Fibroblast of skin of right biceps (primary cell): ENCODE measurements around the gene CACNG7.
A peak's percentile ranks its signal among the peaks of the same experiment; 100 is the strongest.
"Not testable (repeated sequence)": the region's sequence is repeated elsewhere in the genome, so short reads cannot be mapped to it uniquely, and the experiment has no call there.

Experiments used
- DNase-seq: peaks from one replicate; pipeline ENCODE4 v3.0.0-alpha.2; 2013

CACNG7 gene

GRCh38 chr19:53906211-53907192 is 2.6 kb upstream of the CACNG7 start:
- DNase-seq = peak; percentile 19

DNA sequence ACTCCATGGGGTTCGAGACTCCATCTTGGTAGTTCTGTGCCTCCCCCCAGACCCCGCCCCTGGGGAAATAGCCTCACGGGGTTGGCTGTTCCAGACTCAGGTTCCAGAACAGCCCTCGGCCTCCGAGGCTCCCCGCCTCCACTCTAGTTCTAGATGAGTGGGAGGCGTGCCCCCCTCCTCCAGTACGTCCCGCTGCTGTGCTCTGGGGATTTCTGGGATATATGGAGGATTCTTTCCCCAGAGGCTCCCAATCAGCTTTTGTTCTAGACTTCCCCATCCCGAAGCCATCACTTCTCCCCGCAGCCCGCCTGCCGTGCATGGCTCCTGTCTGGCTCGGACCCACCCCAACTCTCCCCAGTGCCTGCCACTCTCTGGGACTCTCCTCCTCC is 1.9 kb upstream of the CACNG7 start:
- no peak for DNase-seq

GRCh38 chr19:53907690-53908089 is 1.4 kb upstream of the CACNG7 start:
- DNase-seq = no peak

DNA sequence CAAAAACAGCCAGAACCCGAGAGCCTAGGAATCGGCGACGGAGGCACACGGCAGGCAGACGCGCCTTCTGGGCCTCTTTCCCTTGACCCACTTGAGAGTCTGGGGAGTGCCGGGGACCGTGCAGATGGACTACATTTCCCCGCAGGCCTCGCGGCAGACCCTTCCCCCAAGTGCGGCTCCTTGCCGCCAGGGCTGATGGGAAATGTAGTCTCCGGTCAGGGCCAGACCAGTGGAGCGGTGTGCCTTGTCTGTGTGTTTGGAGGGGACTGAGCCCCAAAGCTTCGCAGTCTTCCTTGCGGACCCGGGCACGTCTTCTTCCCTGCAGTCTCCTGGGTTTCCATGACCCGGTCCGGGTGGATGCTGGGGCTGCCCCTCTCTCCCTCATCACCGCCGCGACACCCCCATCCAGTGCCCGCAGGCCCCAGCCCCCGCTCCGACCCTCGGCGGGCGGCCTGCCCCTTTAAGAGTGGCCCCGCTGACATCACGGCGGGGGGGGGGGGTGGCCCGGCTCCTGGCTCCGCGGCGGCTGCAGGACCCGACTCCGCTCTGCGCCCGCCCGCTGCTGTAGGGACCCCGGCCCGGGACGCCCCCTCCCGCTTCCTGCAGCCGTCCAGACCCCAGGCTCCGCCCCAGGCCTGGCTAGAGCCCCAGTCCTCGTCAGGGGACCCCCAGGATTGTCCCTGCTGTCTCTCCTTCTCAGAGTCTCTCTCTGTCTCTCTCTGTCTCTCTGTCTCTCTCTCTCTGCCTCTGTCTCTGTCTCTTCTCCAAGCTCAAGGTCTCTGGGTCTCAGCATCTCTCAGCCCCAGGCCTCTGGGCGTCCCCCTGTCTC is 758 bp upstream of the CACNG7 start:
- DNase-seq = peak; percentile 65

DNA sequence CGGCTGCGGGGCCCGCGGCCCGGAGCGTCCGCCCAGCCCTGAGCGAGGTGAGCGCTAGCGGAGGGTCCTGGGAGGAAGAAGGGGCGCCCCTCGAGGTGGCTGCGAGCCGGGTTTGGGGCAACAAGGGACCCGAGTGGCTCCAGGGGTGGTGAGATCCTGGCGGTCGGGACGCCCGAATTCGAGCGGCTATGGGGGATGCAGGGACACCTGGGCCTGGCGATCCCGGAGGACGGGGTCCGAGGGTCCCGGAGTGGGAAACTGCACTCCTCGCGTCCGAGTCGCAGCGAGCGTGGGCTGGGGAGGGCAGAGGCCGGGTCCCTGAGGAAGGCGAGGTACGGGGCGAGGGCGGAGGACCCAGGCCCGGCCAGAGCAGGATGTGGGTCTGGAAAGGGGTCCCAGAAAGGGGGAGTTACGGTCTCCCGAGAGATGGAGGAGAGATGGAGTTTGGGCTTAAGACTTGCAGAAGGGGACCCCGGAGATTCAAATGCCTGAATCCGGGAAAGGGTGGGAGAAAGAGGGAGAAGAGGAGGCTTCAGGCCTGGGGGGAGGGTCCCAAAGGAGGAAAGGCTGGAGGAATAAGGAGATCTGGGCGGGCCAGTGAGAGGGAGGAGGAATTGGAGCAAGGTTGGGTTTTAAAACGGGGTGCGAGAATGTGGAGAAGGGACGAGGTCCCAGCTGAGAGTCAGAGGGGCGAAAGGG is 542 bp downstream of the CACNG7 start:
- DNase-seq = no peak

GRCh38 chr19:53910170-53910518 is 1.1 kb downstream of the CACNG7 start:
- DNase-seq = no peak

DNA sequence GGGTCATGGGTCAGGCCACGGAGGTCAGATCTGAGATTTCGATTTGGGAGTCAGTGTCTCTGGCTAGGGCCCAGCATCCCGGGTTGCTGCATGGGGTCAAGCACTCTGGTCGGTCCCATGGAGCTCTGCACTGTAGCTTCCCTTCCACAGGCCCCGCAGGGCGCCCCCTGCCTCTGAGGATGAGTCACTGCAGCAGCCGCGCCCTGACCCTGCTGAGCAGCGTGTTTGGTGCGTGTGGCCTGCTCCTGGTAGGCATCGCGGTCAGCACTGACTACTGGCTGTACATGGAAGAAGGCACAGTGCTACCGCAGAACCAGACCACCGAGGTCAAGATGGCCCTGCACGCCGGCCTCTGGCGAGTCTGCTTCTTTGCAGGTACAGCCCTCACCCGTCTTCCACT is 3.6 kb downstream of the CACNG7 start:
- DNase-seq = no peak

DNA sequence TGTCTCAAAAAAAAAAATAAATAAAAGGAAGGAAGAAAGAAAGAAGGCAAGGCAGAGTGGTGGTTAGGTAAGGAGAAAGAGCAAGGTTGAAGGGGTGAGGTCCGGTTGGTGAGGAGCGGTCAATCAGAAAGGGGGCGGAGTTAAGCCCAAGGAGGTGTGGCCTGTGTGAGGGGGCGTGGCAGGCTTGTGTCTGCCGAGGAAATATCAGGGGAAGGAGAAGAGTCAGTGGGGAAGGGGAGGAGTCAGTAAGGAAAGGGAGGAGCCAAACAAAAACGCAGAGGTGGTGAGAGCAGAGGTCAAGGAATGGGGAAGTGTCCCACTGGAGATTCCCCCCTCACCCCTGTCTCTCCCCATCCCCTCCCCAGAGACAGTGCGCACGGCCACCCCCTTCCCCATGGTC is 5.9 kb downstream of the CACNG7 start:
- DNase-seq = no peak

DNA sequence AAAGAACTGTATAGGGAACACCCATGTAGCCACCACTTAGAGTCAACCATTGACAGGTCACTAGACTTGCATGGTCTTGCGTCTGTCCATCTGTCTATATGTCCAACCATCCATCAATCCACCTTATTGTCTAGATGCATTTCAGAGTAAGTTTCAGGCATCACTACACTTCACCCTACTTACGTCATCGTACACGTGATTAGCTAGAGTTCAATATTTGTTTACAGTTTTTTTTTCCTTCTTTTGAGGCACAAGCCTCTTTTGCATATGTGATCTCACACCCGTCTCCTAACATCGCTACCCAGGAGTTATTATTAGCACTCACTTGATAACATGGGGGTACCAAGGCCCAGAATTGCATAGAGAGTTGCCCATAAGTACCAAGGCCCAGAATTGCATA is 6.9 kb downstream of the CACNG7 start:
- DNase-seq = no peak

DNA sequence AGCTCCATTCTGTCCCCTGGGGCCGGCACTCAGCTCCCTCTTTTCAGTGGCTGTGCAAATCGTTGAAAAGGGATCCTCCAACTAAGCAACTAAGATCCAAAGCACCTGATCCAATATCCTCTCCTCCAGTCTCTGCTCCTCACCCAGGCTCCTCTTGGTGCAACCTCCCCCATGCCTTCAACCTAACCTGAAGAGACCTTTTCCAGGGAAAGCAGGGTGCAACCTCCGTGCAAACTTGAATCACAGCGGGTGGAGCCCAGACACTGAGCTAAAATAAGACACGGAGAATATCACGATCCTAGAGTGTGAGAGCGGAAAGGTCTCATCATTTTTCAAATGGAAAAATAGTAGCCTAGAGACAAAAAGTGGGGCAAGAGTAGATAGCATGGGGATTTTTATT is 8.3 kb downstream of the CACNG7 start:
- DNase-seq = no peak

GRCh38 chr19:53927739-53928138 is 18.7 kb downstream of the CACNG7 start:
- peak; percentile 52 for DNase-seq

DNA sequence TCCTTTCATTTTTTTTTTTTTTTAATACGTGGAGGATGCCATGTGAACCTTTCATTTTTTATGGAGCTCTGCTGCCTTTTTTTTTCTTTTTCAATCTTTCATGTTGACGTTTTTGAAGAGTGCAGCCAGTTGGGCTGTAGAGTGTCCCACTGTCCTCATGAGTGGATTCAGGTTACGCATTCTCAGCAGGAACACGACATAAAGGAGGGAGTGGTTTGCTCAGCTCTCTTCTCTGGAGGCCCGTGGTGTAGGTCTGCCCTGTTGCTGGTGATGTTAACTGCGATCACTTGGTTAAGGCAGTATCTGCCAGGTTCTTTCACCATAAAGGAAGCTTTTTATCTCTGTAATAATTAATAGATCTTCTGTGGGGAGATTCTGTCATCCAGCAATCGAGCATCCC is 27.0 kb downstream of the CACNG7 start:
- DNase-seq = no peak

- DNase-seq = peak; percentile 11
These were observed 33.1 kb downstream of the CACNG7 start for GRCh38 chr19:53942001-53942786.

DNA sequence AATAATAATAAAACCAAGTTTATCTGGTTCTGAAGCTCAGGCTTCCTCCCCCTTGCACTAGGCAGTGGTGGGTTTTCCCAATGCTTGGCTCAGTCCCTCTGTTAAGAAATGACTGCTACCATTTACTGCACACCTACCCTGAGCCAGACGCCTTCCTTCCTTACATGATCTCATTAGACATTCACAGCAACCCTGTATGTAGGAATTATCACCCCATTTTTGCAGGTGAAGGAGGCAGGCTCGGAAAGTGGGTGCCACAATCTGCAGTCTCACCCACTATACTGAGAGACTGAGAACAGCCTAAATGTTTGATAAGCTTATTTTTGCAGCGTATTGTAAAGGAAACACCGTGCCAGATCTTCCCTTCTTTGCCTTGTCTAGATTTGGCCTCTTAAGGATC is 35.3 kb downstream of the CACNG7 start:
- DNase-seq = no peak

DNA sequence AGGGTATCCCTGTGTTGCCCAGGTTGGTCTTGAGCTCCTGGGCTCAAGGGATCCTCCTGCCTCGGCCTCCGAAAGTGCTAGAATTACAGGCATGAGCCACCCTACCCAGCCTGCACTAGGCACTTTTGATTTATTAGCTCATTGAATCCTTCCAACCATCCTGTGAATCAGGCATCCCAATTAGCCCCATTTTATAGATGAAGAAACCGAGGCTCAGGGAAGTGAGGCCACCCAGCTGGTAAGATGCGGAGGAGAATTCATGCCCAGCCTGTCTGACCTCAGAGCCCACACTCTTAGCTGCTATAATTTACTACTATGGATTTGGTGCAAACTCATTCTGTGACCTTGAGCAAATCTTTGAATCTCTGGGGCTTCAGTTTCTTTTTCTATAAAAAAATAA is 35.9 kb downstream of the CACNG7 start:
- DNase-seq = no peak

GRCh38 chr19:53945441-53945840 is 36.4 kb downstream of the CACNG7 start:
- no peak for DNase-seq

- no peak for DNase-seq
These were observed 36.9 kb downstream of the CACNG7 start for GRCh38 chr19:53945998-53946397.

GRCh38 chr19:53947624-53948023 is 38.5 kb downstream of the CACNG7 start:
- no peak for DNase-seq

DNA sequence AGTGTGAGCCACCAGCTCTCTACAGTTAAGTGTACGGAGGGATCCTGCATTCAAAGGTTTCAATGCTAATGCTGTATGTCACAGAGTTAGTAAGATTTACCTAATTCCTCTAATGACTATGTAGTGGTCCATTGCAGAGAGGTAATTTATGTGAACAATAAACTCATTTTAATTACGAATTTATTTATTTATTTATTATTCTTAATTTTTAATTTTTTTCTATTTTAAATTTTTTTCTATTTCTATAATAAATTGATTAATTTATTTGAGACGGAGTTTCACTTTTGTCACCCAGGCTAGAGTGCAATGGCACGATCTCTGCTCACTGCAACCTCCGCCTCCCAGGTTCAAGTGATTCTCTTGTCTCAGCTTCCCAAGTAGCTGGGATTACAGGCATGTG is 39.5 kb downstream of the CACNG7 start:
- DNase-seq = not testable (repeated sequence)

- no peak for DNase-seq
These were observed 42.4 kb downstream of the CACNG7 start for GRCh38 chr19:53951436-53951835.

GRCh38 chr19:53951947-53952346 is 42.9 kb downstream of the CACNG7 start:
- no peak for DNase-seq

GRCh38 chr19:53953383-53953782 is 44.3 kb downstream of the CACNG7 start:
- no peak for DNase-seq
